ENCODE data around the gene MAP3K2.

GRCh38 chr2:127355407-127356008 lies 32.3 kb downstream of the MAP3K2 start:
- TF ChIP-seq POLR2AphosphoS5 (IDR thresholded peaks at IDR 0.05; ENCODE audit: low read depth, low read length): no peak
- no peak for TF ChIP-seq SIN3A (IDR thresholded peaks at IDR 0.05; ENCODE audit: borderline replicate concordance, insufficient read depth, low read length)
- TF ChIP-seq TAF1 (IDR thresholded peaks at IDR 0.05; ENCODE audit: borderline replicate concordance, insufficient read depth, low read length): no peak
